H1 (cell line): Measurements from ENCODE around the gene PRKAR1B. TPM values are rescaled to one million over a fixed set of nuclear protein-coding genes. Genes with fewer than 3 reads are reported as not detected.

Source experiments
- CTCF ChIA-PET: fragments of 300-600 bp; sonication (Branson Sonifier 250); formaldehyde crosslinking; loops from one replicate; lab custom pipeline; 2021; ENCODE audit not compliant: partially characterized antibody; lab: Charles Lee
- POLR2A ChIA-PET: fragments of 300-600 bp; sonication (Branson Sonifier 250); formaldehyde crosslinking; loops from one replicate; lab custom pipeline; 2021; ENCODE audit warnings: inconsistent platforms; ENCODE audit not compliant: partially characterized antibody; lab: Charles Lee
- DNase-seq, 2 experiments: peaks; one replicate each; pipeline versions ENCODE4 v3.0.0 to v3.0.0-alpha.2; 2010 to 2022; ENCODE audit warnings: low spot score in 2 of 2, low read depth in 1 of 2, mixed read lengths in 1 of 2
- FAIRE-seq: peaks from 2 replicates; lab custom pipeline; 2011; peaks lifted over from hg19 to GRCh38; lab: Jason Lieb, UNC
- H2AFZ ChIP-seq: 2 replicates; pipeline ENCODE4 v1.8.1; 2012; ENCODE audit warnings: low read length, inconsistent platforms
- H2AK5ac ChIP-seq: 2 replicates; pipeline ENCODE4 v1.6.1; 2013; ENCODE audit warnings: low read depth, low read length
- H2BK120ac ChIP-seq: replicated peaks from 2 replicates; pipeline ENCODE3; 2013; ENCODE audit warnings: low read depth, low read length, inconsistent platforms
- H2BK12ac ChIP-seq: 2 replicates; pipeline ENCODE4 v1.6.1; 2013; ENCODE audit warnings: low read depth, low read length
- H2BK15ac ChIP-seq: 2 replicates; pipeline ENCODE4 v1.6.1; 2013; ENCODE audit warnings: low read length
- H2BK20ac ChIP-seq: 2 replicates; pipeline ENCODE4 v1.6.1; 2013; ENCODE audit warnings: low read length
- H2BK5ac ChIP-seq: 2 replicates; pipeline ENCODE4 v1.6.1; 2013; ENCODE audit warnings: low read depth, low read length
- H3K14ac ChIP-seq: 2 replicates; pipeline ENCODE4 v1.6.1; 2013; ENCODE audit warnings: inconsistent platforms; ENCODE audit not compliant: insufficient read length
- H3K18ac ChIP-seq: 2 replicates; pipeline ENCODE4 v1.6.1; 2013; ENCODE audit warnings: low read length; ENCODE audit errors: extremely low read depth
- H3K23ac ChIP-seq: 2 replicates; pipeline ENCODE4 v1.6.1; 2013; ENCODE audit warnings: inconsistent platforms; ENCODE audit not compliant: insufficient read length
- H3K23me2 ChIP-seq: 2 replicates; pipeline ENCODE4 v1.6.1; 2013; ENCODE audit warnings: low read depth, low read length
- H3K27ac ChIP-seq: 2 replicates; pipeline ENCODE4 v1.6.1; 2011; ENCODE audit warnings: low read depth, low read length, inconsistent platforms
- H3K27me3 ChIP-seq, 4 experiments: replicated peaks in 1 of 4; 1 replicate in 1 of 4; 2 replicates in 3 of 4; pipeline versions ENCODE4 v1.6.1 to v1.8.1; 2011 to 2013; ENCODE audit warnings: low read length in 3 of 4, mild to moderate bottlenecking in 3 of 4, inconsistent platforms in 2 of 4, mixed read lengths in 2 of 4, moderate library complexity in 1 of 4; ENCODE audit not compliant: control insufficient read depth in 3 of 4, insufficient read depth in 3 of 4; ENCODE audit errors: extremely low read depth in 1 of 4
- H3K36me3 ChIP-seq, 4 experiments: 2 replicates each; pipeline versions ENCODE4 v1.6.1 to v1.8.1; 2011 to 2013; ENCODE audit warnings: mild to moderate bottlenecking in 4 of 4, low read length in 3 of 4, moderate library complexity in 2 of 4, control low read depth in 1 of 4, inconsistent platforms in 1 of 4; ENCODE audit not compliant: insufficient read depth in 4 of 4, control insufficient read depth in 2 of 4
- H3K4ac ChIP-seq: replicated peaks from 2 replicates; pipeline ENCODE3; 2013; ENCODE audit warnings: low read length, low read depth, mixed read lengths, inconsistent platforms; ENCODE audit not compliant: insufficient read length
- H3K4me1 ChIP-seq, 4 experiments: replicated peaks in 1 of 4; 1 replicate in 1 of 4; 2 replicates in 3 of 4; pipeline versions ENCODE4 v1.6.1 to v1.8.1; 2011 to 2013; ENCODE audit warnings: low read length in 3 of 4, inconsistent platforms in 2 of 4, mixed read lengths in 1 of 4; ENCODE audit not compliant: insufficient read depth in 4 of 4, control insufficient read depth in 3 of 4
- H3K4me2 ChIP-seq, 2 experiments: 2 replicates each; pipeline versions ENCODE4 v1.6.1 to v1.8.1; 2011 to 2013; ENCODE audit warnings: low read depth in 2 of 2, low read length in 2 of 2, control low read depth in 1 of 2, inconsistent platforms in 1 of 2, mild to moderate bottlenecking in 1 of 2; ENCODE audit not compliant: insufficient read depth in 1 of 2
- H3K4me3 ChIP-seq, 4 experiments: fragments of 200-600, 300-600 bp in 1 of 4; sonication (generic), shearing (Covaris generic), sonication (Bioruptor Twin) in 1 of 4; 2 replicates each; pipeline versions ENCODE4 v1.5.1 to v1.8.1; 2011 to 2016; ENCODE audit warnings: low read length in 4 of 4, low read depth in 3 of 4, control low read depth in 2 of 4, inconsistent platforms in 2 of 4, mild to moderate bottlenecking in 2 of 4, mixed read lengths in 1 of 4, moderate library complexity in 1 of 4; ENCODE audit not compliant: insufficient read depth in 2 of 4; ENCODE audit errors: extremely low read depth in 1 of 4
- H3K56ac ChIP-seq: replicated peaks from 2 replicates; pipeline ENCODE3; 2013; ENCODE audit warnings: low read depth, mild to moderate bottlenecking, mixed read lengths, low read length, inconsistent platforms; ENCODE audit not compliant: insufficient read length
- H3K79me1 ChIP-seq: 2 replicates; pipeline ENCODE4 v1.6.1; 2013; ENCODE audit warnings: low read depth, low read length, control low read depth
- H3K79me2 ChIP-seq, 2 experiments: 2 replicates each; pipeline versions ENCODE4 v1.6.1 to v1.8.1; 2012 to 2013; ENCODE audit warnings: low read length in 2 of 2, mild to moderate bottlenecking in 2 of 2, inconsistent platforms in 1 of 2; ENCODE audit not compliant: insufficient read depth in 2 of 2, control insufficient read depth in 1 of 2
- H3K9ac ChIP-seq, 4 experiments: replicated peaks in 1 of 4; 1 replicate in 1 of 4; 2 replicates in 3 of 4; pipeline versions ENCODE4 v1.6.1 to v1.8.1; 2011 to 2013; ENCODE audit warnings: low read depth in 3 of 4, low read length in 3 of 4, control low read depth in 2 of 4, mild to moderate bottlenecking in 2 of 4, moderate library complexity in 2 of 4, inconsistent platforms in 1 of 4; ENCODE audit errors: extremely low read depth in 1 of 4
- H3K9me3 ChIP-seq, 2 experiments: 2 replicates each; pipeline versions ENCODE4 v1.6.1 to v1.8.1; 2012 to 2013; ENCODE audit warnings: mild to moderate bottlenecking in 2 of 2, moderate library complexity in 2 of 2, control low read depth in 1 of 2, inconsistent platforms in 1 of 2, low read depth in 1 of 2, low read length in 1 of 2, mixed read lengths in 1 of 2; ENCODE audit not compliant: insufficient read depth in 2 of 2
- H4K20me1 ChIP-seq, 2 experiments: replicated peaks in 1 of 2; 2 replicates each; pipeline versions ENCODE3 to v1.8.1; 2011 to 2013; ENCODE audit warnings: inconsistent platforms in 2 of 2, low read length in 2 of 2, mild to moderate bottlenecking in 1 of 2; ENCODE audit not compliant: insufficient read depth in 2 of 2, control insufficient read depth in 1 of 2
- H4K5ac ChIP-seq: 2 replicates; pipeline ENCODE4 v1.6.1; 2013; ENCODE audit warnings: low read length, low read depth, mixed read lengths, inconsistent platforms; ENCODE audit not compliant: insufficient read length
- H4K8ac ChIP-seq: 2 replicates; pipeline ENCODE4 v1.8.0; 2013; ENCODE audit warnings: mild to moderate bottlenecking, moderate library complexity, low read length, inconsistent platforms; ENCODE audit not compliant: insufficient read depth; ENCODE audit errors: extremely low read depth
- H4K91ac ChIP-seq: replicated peaks from 2 replicates; pipeline ENCODE3; 2013; ENCODE audit warnings: low read length, mixed read lengths, inconsistent platforms; ENCODE audit not compliant: insufficient read length
- BCL11A ChIP-seq, 2 experiments: IDR thresholded peaks; one replicate each; pipeline ENCODE4 v1.6.1; 2011; ENCODE audit warnings: low read depth in 2 of 2, low read length in 2 of 2, mild to moderate bottlenecking in 2 of 2
- CHD1 ChIP-seq: IDR thresholded peaks from 2 replicates; pipeline ENCODE4 v1.6.1; 2012; ENCODE audit warnings: low read depth, low read length, improper control_type of control experiment
- CHD2 ChIP-seq: IDR thresholded peaks from 2 replicates; pipeline ENCODE4 v1.6.1; 2012; ENCODE audit warnings: low read length, improper control_type of control experiment
- EGR1 ChIP-seq: IDR thresholded peaks from 2 replicates; pipeline ENCODE4 v1.6.1; 2011; ENCODE audit warnings: low read depth, low read length, borderline replicate concordance
- JUN ChIP-seq: IDR thresholded peaks from 2 replicates; pipeline ENCODE4 v1.6.1; 2011; ENCODE audit warnings: low read depth, mild to moderate bottlenecking, improper control_type of control experiment, low read length
- RAD21 ChIP-seq, 2 experiments: IDR thresholded peaks in 1 of 2; conservative IDR thresholded peaks in 1 of 2; 2 replicates each; pipeline ENCODE4 v1.6.1; 2011; ENCODE audit warnings: low read depth in 2 of 2, low read length in 2 of 2, improper control_type of control experiment in 1 of 2, inconsistent platforms in 1 of 2, mild to moderate bottlenecking in 1 of 2, moderate library complexity in 1 of 2
- RNF2 ChIP-seq: fragments of 200-900, 300-1000 bp; sonication (generic); IDR thresholded peaks from 2 replicates; pipeline ENCODE4 v1.7.1; 2016; ENCODE audit warnings: borderline replicate concordance, low read depth, mild to moderate bottlenecking, antibody characterized with exemption, low read length; ENCODE audit not compliant: poor library complexity, severe bottlenecking; ENCODE audit errors: missing control alignments
- SAP30 ChIP-seq: fragments of 300-600 bp; sonication (generic); IDR thresholded peaks from 2 replicates; pipeline ENCODE4 v1.7.1; 2012; ENCODE audit warnings: low read length, moderate library complexity, mild to moderate bottlenecking, inconsistent platforms; ENCODE audit not compliant: insufficient read depth, insufficient replicate concordance
- SRF ChIP-seq: IDR thresholded peaks from 2 replicates; pipeline ENCODE4 v1.6.1; 2011; ENCODE audit warnings: mild to moderate bottlenecking, low read depth, low read length, moderate library complexity
- TCF12 ChIP-seq: IDR thresholded peaks from 2 replicates; pipeline ENCODE4 v1.6.1; 2011; ENCODE audit warnings: low read depth, mild to moderate bottlenecking, low read length
- WGBS, 2 experiments: shearing (Covaris generic) in 1 of 2; methylation state at CpG; one replicate each; pipeline versions ENCODE4 v1.1.6 to v1.1.7; 2013 to 2015; ENCODE audit warnings: low lambda C conversion rate in 2 of 2, mixed read lengths in 2 of 2, inconsistent platforms in 1 of 2, low coverage in 1 of 2, missing lambda C conversion rate in 1 of 2; ENCODE audit not compliant: insufficient replicate concordance in 2 of 2, insufficient coverage in 1 of 2, insufficient read length in 1 of 2; ENCODE audit errors: extremely low coverage in 1 of 2, missing lambda C conversion rate in 1 of 2; 5-methylcytosine and 5-hydroxymethylcytosine counted together
- polyA plus RNA-seq, 7 experiments: library from polyadenylated mRNA; depleted of rRNA in 3 of 7; stranded (reverse) in 5 of 7; unstranded in 2 of 7; fragments of >200 nt in 5 of 7; fragments of 200-250 nt in 2 of 7; gene quantifications; 1 replicate in 5 of 7; 2 replicates in 1 of 7; 4 replicates in 1 of 7; pipeline versions ENCODE4 v1.2.1 to v1.2.3, GENCODE V29; 2011 to 2013; ENCODE audit warnings: missing spikeins in 2 of 7, mixed read lengths in 2 of 7
- total RNA-seq: library from RNA; stranded (reverse); fragmentation: NEBNext Ultra II Directional; extraction: Animal tissue kit (Norgen Biotek cat#: 25700); gene quantifications from 2 replicates; pipeline ENCODE4 v1.2.1, GENCODE V29; 2021

PRKAR1B gene
- total and polyA plus RNA-seq, 2 of the 8 experiments (the other 6 are each of a cell fraction or from before 2014, with no cell fraction given), result 12.3 to 55.7 TPM

DNA sequence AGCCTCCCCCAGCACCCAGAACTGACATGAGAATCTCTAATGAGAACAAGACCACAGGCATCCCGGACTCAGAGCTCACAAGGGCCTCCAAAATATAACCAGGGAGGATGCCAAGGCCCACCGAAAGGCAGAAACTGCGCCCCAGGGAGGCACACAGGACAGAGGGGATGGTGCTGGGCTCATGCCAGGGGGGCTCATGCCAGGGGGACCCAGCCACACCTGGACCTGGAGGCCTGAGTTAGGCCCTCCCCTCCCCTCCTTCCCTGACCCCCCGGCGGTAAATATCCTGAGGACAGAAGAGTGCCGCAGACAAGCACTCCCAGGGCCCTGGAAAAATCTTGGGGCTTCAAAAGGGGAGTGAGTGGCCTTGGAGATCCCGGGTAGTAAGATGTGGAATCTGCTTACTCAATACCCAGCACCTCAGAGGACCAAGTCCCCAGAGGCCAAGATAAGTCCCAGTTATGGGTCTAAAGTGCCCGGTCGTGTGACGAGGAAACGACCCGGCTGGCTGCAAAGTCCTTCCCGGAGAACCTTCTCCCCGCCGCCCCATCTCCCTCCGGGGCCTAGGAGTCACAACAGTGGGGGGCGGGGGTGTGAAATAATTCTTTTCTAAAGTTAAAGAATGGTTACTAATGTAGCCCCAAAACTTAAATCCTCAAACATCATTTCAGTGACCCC, 219.3 kb downstream of the PRKAR1B start:
- FAIRE-seq, result no peak
- H3K23me2 ChIP-seq, result no peaks in the 10 kb centered on the region
- TF ChIP-seq CHD2 (no peak), SAP30 (no peak), TCF12 (no peak), JUN (no peak), CHD1 (no peak), BCL11A (IDR thresholded peaks at IDR 0.05; ENCODE audit: low read depth in 2 of 2, low read length in 2 of 2) (no peak), SRF (no peak), RNF2 (no peak), EGR1 (no peak), RAD21 (IDR thresholded peaks at IDR 0.05 in 1 of 2, conservative IDR thresholded peaks at IDR 0.05 in 1 of 2; ENCODE audit: low read depth in 2 of 2, low read length in 2 of 2) (no peak)

More for the DNA sequence above, 219.3 kb downstream of the PRKAR1B start:
- Histone ChIP-seq H4K5ac (no peak overlapping the region), H2BK20ac (no peak overlapping the region), H3K79me2 (peaks cover 0 to 15% of the 10 kb centered on the region in 2 experiments; a peak in 1 of 4 replicates), H3K4me3 (no peak overlapping the region), H3K9ac (no peak overlapping the region), H2BK120ac (no peak overlapping the region), H3K4me1 (peaks cover 0 to 3% (median 2%) of the 10 kb centered on the region in 4 experiments; a peak in 3 of 7 replicates), H4K20me1 (peaks cover 9 to 18% of the 10 kb centered on the region in 2 experiments), H2BK5ac (no peak overlapping the region), H3K23ac (no peak overlapping the region), H2BK12ac (no peak overlapping the region), H3K4me2 (no peak overlapping the region), H2AFZ (no peak overlapping the region), H3K36me3 (peaks cover 0 to 26% (median 9%) of the 10 kb centered on the region in 4 experiments; a peak in 6 of 8 replicates), H3K79me1 (peaks cover 2% of the 10 kb centered on the region), H2AK5ac (no peak overlapping the region), H4K8ac (no peak overlapping the region; the same call in 1 of the 2 replicates), H3K14ac (no peak overlapping the region), H3K9me3 (no peaks in the 10 kb centered on the region), H3K18ac (no peak overlapping the region), H3K4ac (no peak overlapping the region), H3K56ac (no peak overlapping the region), H3K27me3 (no peaks in the 10 kb centered on the region; a peak in 1 of 7 replicates), H2BK15ac (no peak overlapping the region), H4K91ac (no peak overlapping the region), H3K27ac (no peak overlapping the region)
- WGBS, 2 experiments, result 90% methylated on average over 17 of the region's 17 CpGs; no CpG with 5 or more reads in 1 of the 2 experiments
- no peak for DNase-seq
- CTCF ChIA-PET, result no interaction called here
- POLR2A ChIA-PET, result interaction anchor here (1.0 to 1.5 kb wide), 2 partner anchors 12 to 16 kb away, joined by 3 to 4 read pairs; partner anchors contain the start of gene PDGFA
